Muscle of arm (tissue), 12 donors: ENCODE measurements around the gene LARGE1. TPM values are rescaled to one million over a fixed set of nuclear protein-coding genes. Genes with fewer than 3 reads are reported as not detected.

Experiments
- DNase-seq: peaks from one replicate; pipeline ENCODE4 v3.0.0-alpha.2; 2013
- polyA plus RNA-seq, 12 donors: library from polyadenylated mRNA; unstranded; fragments of 120-200 nt; gene quantifications; one replicate each; pipeline ENCODE4 v1.2.1, GENCODE V29; 2013; ENCODE audit not compliant: insufficient read length in 12 of 12

Gene LARGE1
- polyA plus RNA-seq, 12 donors = 9.2 to 14.1 (median 10.9) TPM; not detected in 1

DNA sequence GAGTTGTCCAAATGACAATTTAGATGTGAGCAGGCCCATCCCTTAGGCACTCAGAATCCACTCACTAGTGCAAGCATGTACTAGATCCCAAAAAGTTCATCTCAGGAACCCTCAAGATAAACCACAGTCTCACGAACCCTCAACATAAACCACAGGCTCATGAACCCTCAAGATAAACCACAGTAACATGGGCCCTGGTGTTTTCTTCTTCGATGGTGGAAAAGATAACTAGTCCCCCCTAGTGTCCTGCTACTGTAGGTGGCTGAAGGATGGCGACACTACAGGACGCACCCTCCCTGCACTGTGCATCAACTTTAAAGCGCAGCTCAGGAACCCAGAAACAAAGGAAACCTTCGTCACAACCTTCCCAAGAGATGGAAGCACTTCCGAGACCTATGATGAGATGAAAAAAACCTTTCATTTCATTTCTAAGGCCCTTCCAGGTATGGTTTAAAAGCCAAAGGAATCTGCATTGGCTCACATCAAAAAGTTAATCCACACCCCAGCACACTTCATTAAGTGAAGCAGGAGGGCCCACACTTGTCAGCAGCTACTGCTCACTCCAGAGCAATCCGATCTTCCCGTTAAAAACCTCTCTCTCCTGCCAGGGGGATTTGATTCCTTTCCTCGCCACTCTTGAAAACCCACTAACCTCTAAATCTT, 2.4 kb downstream of the LARGE1 start:
- peak; percentile 16 for DNase-seq

DNA sequence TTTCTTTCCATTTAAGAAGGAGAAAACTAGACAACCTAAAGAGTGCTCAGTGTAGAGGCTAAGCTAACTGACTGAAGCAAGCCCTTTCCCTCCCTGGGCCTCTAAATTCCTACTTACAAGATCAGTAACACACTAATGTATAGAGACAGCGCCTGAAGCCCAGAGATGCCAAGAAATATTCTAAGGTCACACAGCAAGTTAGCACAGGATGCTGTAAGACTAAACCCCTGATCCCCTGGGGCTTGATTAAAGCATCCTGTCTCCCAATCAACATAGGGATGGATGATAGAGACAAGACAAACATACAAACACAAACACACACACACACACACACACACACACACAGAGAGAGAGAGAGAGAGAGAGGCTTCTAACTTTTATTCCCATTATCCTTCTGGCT, 5.6 kb downstream of the LARGE1 start:
- no peak for DNase-seq

DNA sequence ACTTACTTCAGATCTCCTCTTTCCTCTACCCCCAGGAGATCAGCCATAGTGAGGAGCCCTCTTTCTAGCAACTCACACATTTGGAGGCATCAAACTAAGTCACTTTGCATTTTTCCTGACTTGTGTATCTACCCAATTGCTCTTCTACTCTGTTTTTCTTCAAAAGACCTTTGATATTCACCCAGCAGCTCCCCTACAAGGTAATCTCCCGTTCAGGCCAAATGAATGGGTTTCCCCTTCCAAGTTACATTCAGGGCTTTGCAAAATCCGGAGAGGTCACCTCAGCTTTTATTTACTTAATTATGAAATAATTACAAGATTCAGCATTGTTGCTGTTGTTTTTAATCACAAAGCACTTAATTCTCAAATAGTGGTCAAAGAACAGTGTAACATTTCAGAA, 6.1 kb downstream of the LARGE1 start:
- DNase-seq = no peak

DNA sequence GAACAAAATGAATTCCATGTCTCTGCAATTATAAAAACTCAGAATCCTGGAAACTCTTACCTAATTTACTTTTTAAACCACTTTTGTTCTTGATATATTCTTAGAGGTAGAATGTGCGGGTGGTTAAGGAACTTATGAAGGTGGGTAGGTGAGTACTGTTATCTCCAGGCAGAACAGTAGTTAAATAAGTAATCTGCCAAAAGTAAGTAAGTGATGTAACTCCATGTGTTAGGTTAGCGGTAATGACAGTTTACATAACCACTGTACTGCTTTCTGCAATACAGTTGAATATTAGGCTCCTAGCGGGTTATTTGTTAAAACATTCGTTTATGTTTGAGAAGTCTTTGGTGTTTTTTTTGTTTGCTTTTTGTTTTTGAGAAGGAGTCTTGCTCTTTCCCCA, 7.1 kb downstream of the LARGE1 start:
- no peak for DNase-seq

DNA sequence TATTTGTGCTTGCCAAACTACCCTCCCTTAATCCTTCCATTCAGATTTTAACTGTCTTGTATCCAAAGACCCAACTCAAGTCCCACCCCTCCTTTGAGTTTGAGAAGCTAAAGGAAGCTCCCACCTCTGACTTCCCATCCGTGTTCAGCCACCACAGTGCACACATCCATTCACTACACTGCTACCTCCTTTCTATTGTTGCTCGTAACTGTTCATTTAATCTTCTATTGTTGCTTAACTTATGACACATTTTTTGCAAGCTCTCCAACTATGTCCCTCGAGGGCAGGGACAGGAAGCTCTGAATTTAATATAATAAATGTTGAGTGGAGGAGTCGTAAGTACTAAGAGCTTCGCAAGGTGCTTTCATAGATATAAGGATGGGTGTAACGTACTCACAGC, 10.4 kb downstream of the LARGE1 start:
- DNase-seq = no peak

DNA sequence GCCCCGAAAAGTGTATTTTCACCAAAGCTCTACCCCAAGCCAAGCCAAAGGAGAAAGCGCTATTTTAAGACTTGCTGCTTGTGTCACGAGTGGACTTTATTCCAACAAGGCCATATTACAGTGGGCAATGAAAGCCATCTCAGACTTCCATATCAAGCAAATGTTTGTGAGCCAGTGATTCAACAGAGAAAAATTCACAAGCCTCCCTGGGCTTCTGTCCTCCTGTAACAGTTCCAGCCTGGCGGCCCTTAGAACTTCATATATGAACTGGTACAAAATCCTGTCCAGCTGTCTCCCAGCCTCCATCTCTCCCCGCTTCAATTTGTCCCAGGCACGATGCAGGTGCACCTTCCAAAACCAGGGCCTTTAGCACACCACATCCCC, 11.2 kb downstream of the LARGE1 start:
- DNase-seq = no peak

DNA sequence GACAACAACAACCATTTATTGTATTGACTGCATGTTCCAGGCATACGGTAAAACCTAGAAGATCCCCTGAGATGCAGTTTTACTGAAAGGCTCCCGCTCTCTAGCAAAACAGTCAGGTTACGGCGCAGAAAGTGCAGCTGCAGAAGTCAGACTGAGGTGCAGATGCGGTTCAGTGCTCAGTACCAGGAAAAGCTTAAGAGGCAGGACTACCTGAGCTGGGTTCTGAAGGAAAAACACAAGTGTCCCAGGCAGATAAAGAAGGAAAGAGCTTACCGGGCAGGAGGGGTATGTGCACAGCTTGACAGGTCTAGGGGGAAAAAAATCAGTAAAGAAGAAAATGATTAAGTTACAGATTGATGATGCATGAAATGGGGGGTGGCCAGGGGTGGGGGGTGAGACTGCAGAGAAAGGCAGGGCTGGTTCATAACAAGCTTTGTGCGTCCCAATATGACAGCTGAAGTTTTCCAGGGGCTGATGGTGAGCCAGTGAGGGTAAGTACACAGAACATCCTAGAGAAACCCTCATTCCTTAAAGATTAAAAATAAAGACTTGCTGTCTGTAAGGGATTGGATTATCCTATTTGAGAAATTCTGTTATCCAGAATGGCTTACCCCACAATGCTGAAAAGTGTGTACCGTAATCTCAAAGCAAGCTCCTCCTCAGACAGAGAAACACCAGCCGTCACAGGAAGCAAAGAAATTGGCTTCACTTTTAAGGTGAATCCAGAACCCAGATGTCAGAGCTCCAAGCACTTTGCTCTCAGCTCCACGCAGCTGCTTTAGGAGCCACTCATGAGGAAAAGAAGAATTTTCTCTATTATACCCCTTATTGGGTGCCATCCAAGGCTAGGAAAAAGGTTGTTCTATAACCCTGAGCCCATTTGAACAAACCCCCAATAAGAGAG, 11.9 kb downstream of the LARGE1 start:
- DNase-seq = no peak

DNA sequence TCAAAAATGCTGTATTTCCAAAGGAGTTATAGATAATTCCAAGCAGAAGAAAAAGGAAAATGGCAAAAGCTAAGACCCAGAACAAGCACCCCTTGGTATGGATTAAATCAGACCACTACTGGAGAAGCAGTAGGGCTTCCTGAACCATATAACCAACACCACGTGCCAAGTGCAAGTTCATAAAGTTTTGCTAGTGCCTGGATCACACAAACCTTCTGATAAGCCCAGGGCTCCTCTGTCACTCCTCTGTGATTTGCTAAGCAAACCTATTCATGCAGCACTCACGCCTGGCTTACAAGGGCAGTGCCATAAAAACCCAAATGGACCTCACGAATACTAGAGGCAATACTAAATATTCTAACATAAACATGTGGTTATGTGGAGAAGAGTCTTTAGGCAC, 13.3 kb downstream of the LARGE1 start:
- DNase-seq = no peak

GRCh38 chr22:33906475-33906874, 13.8 kb downstream of the LARGE1 start:
- DNase-seq = no peak

GRCh38 chr22:33903012-33903411, 17.3 kb downstream of the LARGE1 start:
- no peak for DNase-seq

GRCh38 chr22:33902073-33902472, 18.2 kb downstream of the LARGE1 start:
- DNase-seq = no peak

DNA sequence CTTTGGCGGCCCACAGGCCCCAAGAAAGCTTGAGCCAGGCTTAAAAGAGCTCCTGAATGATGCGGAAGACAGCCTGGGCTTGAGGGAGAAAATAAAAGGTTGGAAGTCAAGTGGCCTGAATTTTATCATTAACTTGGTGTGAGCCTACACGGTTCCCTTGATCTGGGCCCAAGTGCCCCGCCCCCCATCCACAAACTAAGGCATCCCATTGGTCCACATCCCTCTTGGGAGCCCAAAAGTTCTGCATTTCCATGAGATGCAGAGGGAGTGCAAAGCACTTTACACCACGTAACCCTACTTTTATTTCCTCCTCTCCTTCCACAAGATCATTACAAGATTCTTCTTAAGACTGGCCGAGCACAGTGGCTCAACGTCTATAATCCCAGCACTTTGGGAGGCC, 22.2 kb downstream of the LARGE1 start:
- no peak for DNase-seq

GRCh38 chr22:33897448-33897835, 22.8 kb downstream of the LARGE1 start:
- no peak for DNase-seq

- DNase-seq = no peak
Observed at GRCh38 chr22:33896575-33897447, 23.5 kb downstream of the LARGE1 start.

DNA sequence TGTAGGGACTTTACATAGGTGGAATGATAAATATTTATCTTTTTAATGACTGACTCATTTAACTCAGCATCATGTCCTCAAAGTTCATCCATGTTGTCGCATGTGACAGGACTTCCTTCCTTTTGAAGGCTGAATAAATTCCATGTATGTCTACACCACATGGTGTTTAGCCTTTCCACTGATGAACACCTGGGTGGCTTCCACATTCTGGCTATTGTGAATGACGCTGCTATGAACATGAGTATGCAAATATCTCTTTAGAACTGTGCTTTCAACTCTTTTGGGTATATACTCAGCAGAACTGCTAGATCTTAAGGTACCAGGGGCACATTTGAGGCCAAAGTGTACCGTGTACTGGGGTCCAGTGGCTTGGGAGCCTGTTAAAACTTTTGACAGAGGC, 24.1 kb downstream of the LARGE1 start:
- no peak for DNase-seq

GRCh38 chr22:33895444-33895843, 24.8 kb downstream of the LARGE1 start:
- no peak for DNase-seq

DNA sequence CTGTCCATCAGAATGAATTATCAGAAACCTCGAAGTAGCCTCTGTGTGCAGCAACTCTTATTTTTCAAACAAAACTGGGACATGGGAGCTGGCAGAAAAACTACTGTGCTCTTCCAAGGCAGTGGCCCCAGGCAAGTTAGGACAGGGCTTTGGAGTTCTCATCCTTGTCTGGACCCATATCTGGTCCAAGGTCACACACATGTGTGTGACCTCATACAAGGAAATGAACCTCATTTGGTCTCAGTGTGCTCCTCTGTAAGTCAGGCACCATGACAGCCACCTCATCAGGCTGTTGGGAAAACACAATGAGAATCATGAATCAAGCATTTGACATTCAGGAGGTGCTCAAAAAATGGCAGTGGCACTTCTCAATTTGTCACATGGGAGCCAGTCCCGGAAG, 25.8 kb downstream of the LARGE1 start:
- no peak for DNase-seq

DNA sequence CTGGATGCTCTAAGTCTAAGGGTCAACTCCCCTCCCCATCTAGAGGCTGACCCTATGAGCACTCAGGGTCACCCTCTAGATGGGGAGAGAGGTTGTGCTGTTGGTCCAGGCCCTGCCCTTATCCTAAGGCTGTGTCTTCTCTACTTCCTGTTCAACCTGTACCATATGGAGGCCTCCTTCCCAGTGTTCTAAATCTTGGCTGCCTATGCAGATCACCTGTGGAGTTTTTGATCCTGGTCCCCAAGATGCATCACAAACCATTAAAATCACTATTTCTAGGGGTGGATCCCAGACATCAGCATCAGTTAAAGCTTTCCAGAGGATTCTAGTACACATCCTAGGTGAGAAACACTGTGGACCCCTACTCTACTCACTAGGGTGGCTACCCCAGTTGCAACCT, 26.2 kb downstream of the LARGE1 start:
- no peak for DNase-seq

GRCh38 chr22:33893512-33893911, 26.8 kb downstream of the LARGE1 start:
- DNase-seq = no peak

DNA sequence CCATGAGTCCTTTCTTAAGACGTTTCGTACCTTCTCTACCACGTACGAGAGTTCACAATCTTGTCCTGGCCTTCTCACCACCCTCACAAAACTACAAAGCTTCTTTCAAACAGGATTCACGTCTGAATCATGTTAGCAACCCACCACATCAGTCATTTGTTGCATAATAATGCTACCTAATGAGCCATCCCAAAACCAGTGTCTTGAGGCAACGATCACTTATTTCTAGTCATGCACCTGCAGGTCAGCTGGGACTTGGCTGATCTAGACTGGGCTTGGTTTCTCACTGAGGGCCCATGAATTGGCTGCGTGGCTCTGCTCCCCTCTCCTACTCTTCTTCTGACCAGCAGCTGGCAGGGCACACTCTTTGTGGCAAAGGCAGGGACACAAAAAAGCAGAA, 28.3 kb downstream of the LARGE1 start:
- no peak for DNase-seq

- no peak for DNase-seq
Observed at GRCh38 chr22:33891455-33891854, 28.8 kb downstream of the LARGE1 start.

DNA sequence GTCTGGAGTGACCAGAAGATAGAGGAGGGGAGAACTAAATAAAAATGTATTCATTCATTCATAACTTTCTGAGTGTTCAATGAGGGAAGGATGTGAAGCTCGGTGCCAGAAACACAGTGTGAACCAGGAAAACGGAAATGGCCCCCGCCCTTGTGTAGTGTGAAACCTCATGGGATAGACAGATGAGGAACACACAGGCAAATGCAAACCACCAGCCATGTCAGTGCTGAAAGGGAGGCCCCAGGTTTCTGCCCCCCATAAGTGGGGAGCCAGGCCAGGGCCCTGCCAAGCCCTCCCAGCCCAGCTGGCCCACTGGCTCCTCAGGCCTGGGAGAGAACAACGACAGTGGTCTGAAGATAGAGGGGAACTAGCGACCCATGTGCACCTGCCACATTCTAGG, 30.5 kb downstream of the LARGE1 start:
- DNase-seq = no peak

DNA sequence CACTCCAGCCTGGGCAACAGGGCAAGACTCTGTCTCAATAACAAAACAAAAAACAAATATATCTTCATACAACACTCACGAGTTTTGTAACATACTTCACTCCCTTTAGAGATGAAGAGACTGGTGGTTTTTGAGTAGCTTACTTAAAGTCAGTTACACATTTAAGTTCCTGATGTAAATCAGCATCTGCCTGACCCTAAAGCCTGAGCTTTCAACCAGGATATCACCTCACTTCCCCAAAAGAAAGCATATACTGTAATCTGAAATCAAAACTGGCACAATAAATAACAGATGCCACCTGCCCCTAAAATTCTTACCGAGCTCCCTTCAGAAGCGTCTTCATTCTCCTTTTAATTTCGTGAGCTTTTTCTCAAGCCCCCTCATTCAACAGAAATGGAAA, 31.5 kb downstream of the LARGE1 start:
- no peak for DNase-seq
